Heart left ventricle (tissue), 16 donors: Measurements from ENCODE around the gene BLACAT1. TPM values are rescaled to one million over a fixed set of nuclear protein-coding genes. Genes with fewer than 3 reads are reported as not detected.
A peak's percentile ranks its signal among the peaks of the same experiment; 100 is the strongest.

Experiments used
- ATAC-seq, 4 donors: fragments of 200-7000 bp; cut with Tn5 transposase; one replicate each; pipeline ENCODE4 v1.9.1; 2020 to 2022; ENCODE audit warnings: moderate library complexity in 4 of 4, mild to moderate bottlenecking in 3 of 4, moderate number of reproducible peaks in 1 of 4
- DNase-seq, 5 donors: peaks; one replicate each; pipeline ENCODE4 v3.0.0-alpha.2; 2020
- H3K27ac ChIP-seq, 12 donors: fragments of 200-600 bp; sonication (generic) in 4 of 12; one replicate each; pipeline versions ENCODE4 v1.5.0 to v1.8.0; 2016 to 2022; ENCODE audit warnings: mild to moderate bottlenecking in 2 of 12
- H3K27me3 ChIP-seq, 9 donors: fragments of 200-600 bp; sonication (generic) in 2 of 9; one replicate each; pipeline versions ENCODE4 v1.5.1 to v1.8.0; 2016 to 2022; ENCODE audit warnings: mild to moderate bottlenecking in 3 of 9
- H3K36me3 ChIP-seq, 9 donors: fragments of 200-600 bp; sonication (generic) in 2 of 9; one replicate each; pipeline versions ENCODE4 v1.5.0 to v1.8.0; 2018 to 2022; ENCODE audit warnings: mild to moderate bottlenecking in 2 of 9
- H3K4me1 ChIP-seq, 12 donors: fragments of 200-600 bp; sonication (generic) in 4 of 12; one replicate each; pipeline versions ENCODE4 v1.5.0 to v1.8.0; 2016 to 2022; ENCODE audit warnings: mild to moderate bottlenecking in 3 of 12
- H3K4me3 ChIP-seq, 12 donors: fragments of 200-600 bp; sonication (generic) in 4 of 12; one replicate each; pipeline versions ENCODE4 v1.5.0 to v1.8.0; 2017 to 2022; ENCODE audit warnings: mild to moderate bottlenecking in 9 of 12, moderate library complexity in 4 of 12
- H3K9me3 ChIP-seq, 12 donors: fragments of 200-600 bp; sonication (generic) in 4 of 12; one replicate each; pipeline versions ENCODE4 v1.5.0 to v1.8.0; 2016 to 2022; ENCODE audit warnings: mild to moderate bottlenecking in 1 of 12
- POLR2A ChIP-seq, 2 donors: fragments of 450-650 bp; IDR thresholded peaks; one replicate each; pipeline ENCODE4 v1.6.1; 2017; ENCODE audit warnings: antibody characterized with exemption in 2 of 2, mild to moderate bottlenecking in 2 of 2, moderate library complexity in 2 of 2
- WGBS, 4 donors: extraction: QIAGEN DNeasy Blood & Tissue Kit in 2 of 4; methylation state at CpG; one replicate each; pipeline versions ENCODE4 v1.1.5 to v1.1.7; 2013 to 2018; 5-methylcytosine and 5-hydroxymethylcytosine counted together
- intact Hi-C, 10 donors: fragments of 100-400 bp; cut with DNase I; formaldehyde crosslinking; loops; one replicate each; pipeline versions ENCODE4 v1.11.1 to v1.14.2; 2022
- polyA plus RNA-seq, 2 donors: library from polyadenylated mRNA; stranded (reverse); fragments of 200-250 nt; gene quantifications; one replicate each; pipeline ENCODE4 v1.2.3, GENCODE V29; 2013
- total RNA-seq, 9 donors: library from RNA; depleted of rRNA in 2 of 9; stranded (reverse); fragments of >200 nt in 2 of 9; fragmentation: NEBNext Ultra II Directional in 3 of 9; extraction: Animal tissue kit (Norgen Biotek cat#: 25700) in 3 of 9; gene quantifications; one replicate each; pipeline versions ENCODE4 v1.1.0 to v1.2.4, GENCODE V29; 2016 to 2023
- TF ChIP-seq, protein P1 (sequence below), 12 donors: fragments of 200-600 bp; sonication (generic) in 4 of 12; IDR thresholded peaks; one replicate each; pipeline versions ENCODE4 v1.5.0 to v1.8.0; 2018 to 2022; ENCODE audit warnings: antibody characterized with exemption in 12 of 12, mild to moderate bottlenecking in 5 of 12
- donor health status: ischemic (EF 13 %, LVEDD 7.1; RV severe dilation, severe dysfunction).
- donor health status: healthy with polysubstance abuse.
- donor health status: DM: no; HTN: yes; CAD: no.
- donor health status: DM: no; HTN: no; CAD: no.
- donor health status: ischemic (EF 25% LVEDD 6.9; RV normal size, moderate dysfunction).
- donor health status: ischemic (EF 25% LVEDD 5.7; RV mildly dilated, moderate dysfunction).
- donor health status: healthy.
- donor health status: DM: yes; HTN: yes; CAD: no.
- donor health status: ischemic (EF 35%, LVEDD 5.7; RV mildly dilated, moderate dysfunction).
- donor health status: nonischemic (EF 11% LVEDD 7.7; RV severe dilation, severe dysfunction).
- donor health status: DM: yes; HTN: yes; CAD: no.
- donor health status: PGD.
- donor health status: ischemic (EF 29% LVEDD 5.4; RV normal size, mild dysfunction).
- donor health status: nonischemic (EF 23%, LVEDD 6.1; RV moderate dilation, normal function).

BLACAT1 gene
- total and polyA plus RNA-seq, 11 donors: 0.27 TPM; not detected in 10

DNA sequence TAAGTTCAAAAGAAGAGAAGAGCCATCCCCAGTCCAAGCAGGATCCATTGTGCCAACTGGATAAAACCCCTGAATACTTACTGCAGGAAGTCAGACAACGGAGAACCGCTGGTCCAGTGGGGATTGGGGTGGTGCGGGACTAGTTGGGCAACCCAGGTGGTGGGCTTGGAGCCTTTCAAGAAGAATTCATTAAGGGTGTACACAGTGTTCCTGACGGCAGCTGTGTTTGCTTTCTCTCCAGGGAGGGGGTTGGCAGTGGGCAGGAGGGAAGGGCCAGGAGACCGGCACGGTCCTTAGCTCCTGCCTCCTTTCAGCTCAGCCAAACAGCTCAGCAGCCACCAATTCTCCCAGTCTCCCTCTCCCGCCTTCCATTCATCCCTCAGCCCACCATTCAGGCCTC lies 41.5 kb upstream of the BLACAT1 start:
- no peaks in the 10 kb centered on the region for H3K9me3 ChIP-seq
- intact Hi-C loops: no loop called here
- WGBS, 4 donors: 67 to 85% (median 74%) methylated on average over 7 of the region's 7 CpGs
- no peaks in the 10 kb centered on the region for H3K36me3 ChIP-seq
- no peak for TF ChIP-seq POLR2A (IDR thresholded peaks at IDR 0.05)
- TF ChIP-seq, protein P1, sequence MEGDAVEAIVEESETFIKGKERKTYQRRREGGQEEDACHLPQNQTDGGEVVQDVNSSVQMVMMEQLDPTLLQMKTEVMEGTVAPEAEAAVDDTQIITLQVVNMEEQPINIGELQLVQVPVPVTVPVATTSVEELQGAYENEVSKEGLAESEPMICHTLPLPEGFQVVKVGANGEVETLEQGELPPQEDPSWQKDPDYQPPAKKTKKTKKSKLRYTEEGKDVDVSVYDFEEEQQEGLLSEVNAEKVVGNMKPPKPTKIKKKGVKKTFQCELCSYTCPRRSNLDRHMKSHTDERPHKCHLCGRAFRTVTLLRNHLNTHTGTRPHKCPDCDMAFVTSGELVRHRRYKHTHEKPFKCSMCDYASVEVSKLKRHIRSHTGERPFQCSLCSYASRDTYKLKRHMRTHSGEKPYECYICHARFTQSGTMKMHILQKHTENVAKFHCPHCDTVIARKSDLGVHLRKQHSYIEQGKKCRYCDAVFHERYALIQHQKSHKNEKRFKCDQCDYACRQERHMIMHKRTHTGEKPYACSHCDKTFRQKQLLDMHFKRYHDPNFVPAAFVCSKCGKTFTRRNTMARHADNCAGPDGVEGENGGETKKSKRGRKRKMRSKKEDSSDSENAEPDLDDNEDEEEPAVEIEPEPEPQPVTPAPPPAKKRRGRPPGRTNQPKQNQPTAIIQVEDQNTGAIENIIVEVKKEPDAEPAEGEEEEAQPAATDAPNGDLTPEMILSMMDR (IDR thresholded peaks at IDR 0.05): no peak
- H3K4me1 ChIP-seq: peaks cover 15 to 58% (median 33%) of the 10 kb centered on the region in 12 donors
- H3K4me3 ChIP-seq: no peak overlapping the region
- no peak overlapping the region for H3K27ac ChIP-seq
- ATAC-seq: no peak
- peaks cover 0 to 3% (median 0%) of the 10 kb centered on the region in 9 donors for H3K27me3 ChIP-seq
- no peak for DNase-seq

DNA sequence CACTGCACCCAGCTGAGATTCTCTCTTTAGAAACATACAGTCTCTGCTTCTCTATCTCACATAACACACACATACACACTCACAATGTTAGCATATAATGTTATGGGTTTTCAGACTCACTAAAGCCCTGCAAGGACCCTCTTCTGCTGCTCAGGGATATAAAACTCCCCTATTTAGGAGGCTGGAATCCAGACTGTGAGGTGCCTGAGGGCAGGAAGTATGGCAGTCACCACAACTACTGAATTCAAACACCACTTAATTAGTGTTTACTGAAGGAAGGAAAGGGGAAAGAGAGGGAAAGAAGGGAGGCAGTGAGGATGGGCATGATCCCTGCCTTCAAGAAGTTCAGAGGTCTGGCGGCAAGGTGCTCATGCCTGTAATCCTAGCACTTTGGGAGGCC lies 40.8 kb upstream of the BLACAT1 start:
- Histone ChIP-seq H3K9me3 (no peaks in the 10 kb centered on the region), H3K4me1 (peaks cover 17 to 65% (median 40%) of the 10 kb centered on the region in 12 donors), H3K27me3 (peaks cover 0 to 4% (median 0%) of the 10 kb centered on the region in 9 donors), H3K4me3 (no peak overlapping the region), H3K27ac (no peak overlapping the region), H3K36me3 (no peaks in the 10 kb centered on the region)
- ATAC-seq (no peak), DNase-seq (no peak)
- intact Hi-C loops: no loop called here
- WGBS, 4 donors: 97 to 100% (median 100%) methylated on average over 1 of the region's 1 CpG
- TF ChIP-seq, protein P1 (IDR thresholded peaks at IDR 0.05): no peak
- no peak for TF ChIP-seq POLR2A (IDR thresholded peaks at IDR 0.05)

DNA sequence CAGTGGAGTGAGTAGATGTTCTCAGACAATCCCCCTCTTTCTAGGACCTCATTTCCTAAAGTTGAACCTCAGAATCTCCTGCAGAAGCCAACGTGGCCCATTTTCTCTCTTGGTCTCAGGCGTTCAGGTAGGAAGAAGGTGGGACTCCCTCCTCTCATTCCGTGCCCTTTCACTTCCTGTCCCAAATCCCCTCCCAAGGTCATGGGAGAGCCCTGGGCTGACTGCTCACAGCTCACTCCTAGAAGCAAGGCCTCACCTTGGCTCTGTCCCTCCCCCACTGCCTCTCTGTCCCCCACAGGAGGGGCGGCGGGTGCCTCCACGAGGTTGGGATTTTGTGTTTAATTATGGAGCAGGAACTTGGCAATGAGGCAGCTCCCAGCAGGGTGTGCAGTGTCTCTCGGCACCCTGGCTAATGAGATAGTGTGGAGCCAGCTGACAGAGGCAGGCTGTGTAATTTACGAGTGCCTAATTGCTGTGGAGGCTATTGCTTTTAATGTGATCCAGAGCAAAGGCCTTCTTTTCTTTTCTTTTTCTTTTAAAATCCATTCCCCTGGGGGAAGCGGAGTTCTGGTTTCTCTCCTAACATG lies 39.5 kb upstream of the BLACAT1 start:
- peak; percentile 81 to 93 (median 87) for ATAC-seq
- no peak for TF ChIP-seq POLR2A (IDR thresholded peaks at IDR 0.05)
- TF ChIP-seq, protein P1 (IDR thresholded peaks at IDR 0.05): peak in 2 of 12 donors; percentile 6 to 19

DNA sequence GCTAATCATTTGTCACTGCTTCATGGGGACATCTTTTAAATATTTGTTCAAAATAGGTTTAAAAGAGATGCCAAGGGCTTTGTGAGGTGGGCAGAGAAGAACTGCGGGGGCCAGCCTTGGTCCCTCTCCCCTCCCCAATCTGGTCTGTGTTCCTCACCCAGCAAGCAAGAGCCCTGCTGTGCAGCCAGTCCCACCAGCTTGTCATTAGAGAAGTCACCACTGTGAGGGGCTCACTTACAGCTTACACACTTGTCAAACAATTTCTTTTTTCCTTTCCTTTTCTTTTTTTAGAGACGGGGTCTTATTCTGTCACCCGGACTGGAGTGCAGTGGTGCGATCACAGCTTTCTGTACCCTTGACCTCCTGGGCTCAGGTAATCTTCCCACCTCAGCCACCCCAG lies 38.3 kb upstream of the BLACAT1 start:
- TF ChIP-seq POLR2A (IDR thresholded peaks at IDR 0.05): no peak
- TF ChIP-seq, protein P1 (IDR thresholded peaks at IDR 0.05): peak in 6 of 12 donors; percentile 12 to 39 (median 20)
- Histone ChIP-seq H3K4me3 (no peak overlapping the region), H3K36me3 (no peaks in the 10 kb centered on the region), H3K27ac (peak overlapping the region in 4 of 12 donors; percentile 8 to 88 (median 82)), H3K9me3 (no peaks in the 10 kb centered on the region), H3K4me1 (peaks cover 17 to 49% (median 27%) of the 10 kb centered on the region in 12 donors), H3K27me3 (peaks cover 0 to 4% (median 0%) of the 10 kb centered on the region in 9 donors)
- DNase-seq (no peak), ATAC-seq (peak in 1 of 4 donors; percentile 44)
- whole genome bisulfite sequencing, 4 donors: 60 to 71% (median 65%) methylated on average over 4 of the region's 4 CpGs
- intact Hi-C loops: loop anchor here in 1 of 10 donors (1.0 kb wide), 1 partner anchor 31 kb away; no protein-coding TSS in a partner anchor

More for the DNA sequence above, 39.5 kb upstream of the BLACAT1 start:
- no peaks in the 10 kb centered on the region for H3K36me3 ChIP-seq
- no peaks in the 10 kb centered on the region for H3K9me3 ChIP-seq
- peak overlapping the region; percentile 40 to 89 (median 78) for H3K27ac ChIP-seq
- peak; percentile 71 to 88 (median 76) for DNase-seq
- H3K27me3 ChIP-seq: peaks cover 0 to 4% (median 0%) of the 10 kb centered on the region in 9 donors
- 39 to 57% (median 47%) methylated on average over 9 of the region's 9 CpGs for WGBS, 4 donors
- intact Hi-C loops: no loop called here
- H3K4me3 ChIP-seq: no peak overlapping the region
- peaks cover 17 to 55% (median 29%) of the 10 kb centered on the region in 12 donors for H3K4me1 ChIP-seq
